ENCODE measurements around the gene CPNE7.

DNA sequence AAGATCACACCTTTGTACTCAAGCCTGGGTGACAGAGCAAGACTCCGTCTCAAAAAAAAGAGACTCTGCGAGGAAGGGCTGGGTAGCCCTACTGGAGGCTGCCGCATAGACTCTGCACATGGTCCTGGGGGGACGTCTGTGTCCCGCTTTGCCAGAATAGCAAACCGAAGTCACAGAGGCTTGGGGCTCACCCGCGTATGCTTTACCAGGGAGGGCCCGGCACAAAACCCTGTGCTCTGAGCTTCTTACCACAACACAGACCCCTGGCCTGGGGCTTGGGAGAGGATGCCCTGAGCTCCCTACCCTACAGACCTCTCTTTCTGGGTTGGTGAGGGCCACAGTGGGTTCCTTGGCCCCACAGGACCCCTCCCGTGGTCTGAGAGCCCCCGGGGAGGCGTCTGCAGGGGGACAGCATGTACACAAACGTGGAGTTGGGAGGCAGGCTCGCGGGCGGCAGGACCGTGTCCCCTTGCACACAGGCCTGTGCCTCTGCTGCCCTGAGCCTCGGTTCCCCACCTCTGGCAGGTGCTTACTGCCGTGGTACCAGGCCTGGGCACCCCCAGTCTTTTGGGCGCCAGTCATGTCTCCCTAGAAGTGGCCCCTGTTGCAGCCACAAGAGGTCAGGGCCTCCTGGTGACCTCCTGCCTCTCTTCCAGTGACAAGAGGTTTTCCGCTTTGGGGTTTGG lies 13.8 kb downstream of the CPNE7 start:
- TF ChIP-seq, protein P1, sequence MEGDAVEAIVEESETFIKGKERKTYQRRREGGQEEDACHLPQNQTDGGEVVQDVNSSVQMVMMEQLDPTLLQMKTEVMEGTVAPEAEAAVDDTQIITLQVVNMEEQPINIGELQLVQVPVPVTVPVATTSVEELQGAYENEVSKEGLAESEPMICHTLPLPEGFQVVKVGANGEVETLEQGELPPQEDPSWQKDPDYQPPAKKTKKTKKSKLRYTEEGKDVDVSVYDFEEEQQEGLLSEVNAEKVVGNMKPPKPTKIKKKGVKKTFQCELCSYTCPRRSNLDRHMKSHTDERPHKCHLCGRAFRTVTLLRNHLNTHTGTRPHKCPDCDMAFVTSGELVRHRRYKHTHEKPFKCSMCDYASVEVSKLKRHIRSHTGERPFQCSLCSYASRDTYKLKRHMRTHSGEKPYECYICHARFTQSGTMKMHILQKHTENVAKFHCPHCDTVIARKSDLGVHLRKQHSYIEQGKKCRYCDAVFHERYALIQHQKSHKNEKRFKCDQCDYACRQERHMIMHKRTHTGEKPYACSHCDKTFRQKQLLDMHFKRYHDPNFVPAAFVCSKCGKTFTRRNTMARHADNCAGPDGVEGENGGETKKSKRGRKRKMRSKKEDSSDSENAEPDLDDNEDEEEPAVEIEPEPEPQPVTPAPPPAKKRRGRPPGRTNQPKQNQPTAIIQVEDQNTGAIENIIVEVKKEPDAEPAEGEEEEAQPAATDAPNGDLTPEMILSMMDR (IDR thresholded peaks at IDR 0.05), result no peak
- no peak for TF ChIP-seq EZH2 (IDR thresholded peaks at IDR 0.05)
